ENCODE measurements around the gene BLTP3B. TPM values are rescaled to one million over a fixed set of nuclear protein-coding genes. Genes with fewer than 3 reads are reported as not detected.

Gene BLTP3B
- polyA plus RNA-seq, 1 donor (not counting 4 experiments of a cell fraction or from before 2014, with no cell fraction given), result 11.7 TPM

DNA sequence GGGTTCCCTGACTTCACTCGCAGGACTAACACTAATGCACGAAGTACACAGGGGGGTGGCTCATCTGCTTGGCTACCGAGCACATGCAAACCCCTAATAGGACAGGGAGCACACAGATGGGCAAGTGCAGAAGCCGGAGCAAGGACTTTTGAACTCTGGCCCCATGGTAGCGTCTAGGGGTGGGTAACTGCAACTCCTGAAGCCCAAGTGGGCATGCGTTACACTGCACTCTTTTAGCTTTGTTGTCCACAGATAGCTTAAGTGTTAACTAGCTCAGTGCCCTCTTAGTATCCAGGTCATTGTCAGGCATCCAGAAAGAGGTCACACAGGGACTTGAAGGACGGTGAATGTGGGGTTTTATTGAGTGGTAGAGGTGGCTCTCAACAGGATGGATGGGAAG is 3.0 kb upstream of the BLTP3B start:
- FAIRE-seq (no peak), DNase-seq (ENCODE audit: low read depth, low spot score) (no peak)
- H3K27ac ChIP-seq (ENCODE audit: control insufficient read depth, insufficient read depth, low read length), result no peak overlapping the region
- peaks cover 10% of the 10 kb centered on the region for H3K79me2 ChIP-seq (ENCODE audit: control insufficient read depth, insufficient read depth, low read length)
- H3K27me3 ChIP-seq (ENCODE audit: control insufficient read depth, extremely low read depth, insufficient read depth, low read length), result no peaks in the 10 kb centered on the region
- H3K4me3 ChIP-seq (ENCODE audit: control insufficient read depth in 2 of 3, extremely low read depth in 1 of 3, insufficient read depth in 2 of 3, low read depth in 1 of 3, low read length in 3 of 3), result no peak overlapping the region
- H3K4me1 ChIP-seq (ENCODE audit: control insufficient read depth, extremely low read depth, insufficient read depth, low read length), result peaks cover 5% of the 10 kb centered on the region
- no peak overlapping the region for H2AFZ ChIP-seq (ENCODE audit: control insufficient read depth, low read length)
- no peaks in the 10 kb centered on the region for H3K36me3 ChIP-seq (ENCODE audit: control insufficient read depth in 2 of 2, extremely low read depth in 1 of 2, insufficient read depth in 2 of 2, low read length in 2 of 2)
- TF ChIP-seq, protein P1, sequence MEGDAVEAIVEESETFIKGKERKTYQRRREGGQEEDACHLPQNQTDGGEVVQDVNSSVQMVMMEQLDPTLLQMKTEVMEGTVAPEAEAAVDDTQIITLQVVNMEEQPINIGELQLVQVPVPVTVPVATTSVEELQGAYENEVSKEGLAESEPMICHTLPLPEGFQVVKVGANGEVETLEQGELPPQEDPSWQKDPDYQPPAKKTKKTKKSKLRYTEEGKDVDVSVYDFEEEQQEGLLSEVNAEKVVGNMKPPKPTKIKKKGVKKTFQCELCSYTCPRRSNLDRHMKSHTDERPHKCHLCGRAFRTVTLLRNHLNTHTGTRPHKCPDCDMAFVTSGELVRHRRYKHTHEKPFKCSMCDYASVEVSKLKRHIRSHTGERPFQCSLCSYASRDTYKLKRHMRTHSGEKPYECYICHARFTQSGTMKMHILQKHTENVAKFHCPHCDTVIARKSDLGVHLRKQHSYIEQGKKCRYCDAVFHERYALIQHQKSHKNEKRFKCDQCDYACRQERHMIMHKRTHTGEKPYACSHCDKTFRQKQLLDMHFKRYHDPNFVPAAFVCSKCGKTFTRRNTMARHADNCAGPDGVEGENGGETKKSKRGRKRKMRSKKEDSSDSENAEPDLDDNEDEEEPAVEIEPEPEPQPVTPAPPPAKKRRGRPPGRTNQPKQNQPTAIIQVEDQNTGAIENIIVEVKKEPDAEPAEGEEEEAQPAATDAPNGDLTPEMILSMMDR (optimal IDR thresholded peaks at IDR 0.05 in 1 of 3, IDR thresholded peaks at IDR 0.05 in 1 of 3, conservative IDR thresholded peaks at IDR 0.05 in 1 of 3; ENCODE audit: extremely low read depth in 1 of 3, insufficient read depth in 2 of 3, low read length in 3 of 3), result no peak
- TF ChIP-seq EZH2 (IDR thresholded peaks at IDR 0.05; ENCODE audit: low read length), result no peak
- dilution Hi-C loops (cut with MboI; ENCODE audit: extremely low pct_ligation_motif_present, low sequenced_read_pairs), result no loop called here
- no peak overlapping the region for H3K4me2 ChIP-seq (ENCODE audit: control insufficient read depth, extremely low read depth, insufficient read depth, low read depth, low read length)
- no peak overlapping the region for H3K9ac ChIP-seq (ENCODE audit: control insufficient read depth, extremely low read depth, insufficient read depth, low read length)
- H4K20me1 ChIP-seq (ENCODE audit: control insufficient read depth, extremely low read depth, insufficient read depth, low read length), result no peaks in the 10 kb centered on the region
- H3K9me1 ChIP-seq (ENCODE audit: control insufficient read depth, extremely low read depth, insufficient read depth, low read length), result no peaks in the 10 kb centered on the region
- no peaks in the 10 kb centered on the region for H3K9me3 ChIP-seq (ENCODE audit: control insufficient read depth, low read depth, low read length)

DNA sequence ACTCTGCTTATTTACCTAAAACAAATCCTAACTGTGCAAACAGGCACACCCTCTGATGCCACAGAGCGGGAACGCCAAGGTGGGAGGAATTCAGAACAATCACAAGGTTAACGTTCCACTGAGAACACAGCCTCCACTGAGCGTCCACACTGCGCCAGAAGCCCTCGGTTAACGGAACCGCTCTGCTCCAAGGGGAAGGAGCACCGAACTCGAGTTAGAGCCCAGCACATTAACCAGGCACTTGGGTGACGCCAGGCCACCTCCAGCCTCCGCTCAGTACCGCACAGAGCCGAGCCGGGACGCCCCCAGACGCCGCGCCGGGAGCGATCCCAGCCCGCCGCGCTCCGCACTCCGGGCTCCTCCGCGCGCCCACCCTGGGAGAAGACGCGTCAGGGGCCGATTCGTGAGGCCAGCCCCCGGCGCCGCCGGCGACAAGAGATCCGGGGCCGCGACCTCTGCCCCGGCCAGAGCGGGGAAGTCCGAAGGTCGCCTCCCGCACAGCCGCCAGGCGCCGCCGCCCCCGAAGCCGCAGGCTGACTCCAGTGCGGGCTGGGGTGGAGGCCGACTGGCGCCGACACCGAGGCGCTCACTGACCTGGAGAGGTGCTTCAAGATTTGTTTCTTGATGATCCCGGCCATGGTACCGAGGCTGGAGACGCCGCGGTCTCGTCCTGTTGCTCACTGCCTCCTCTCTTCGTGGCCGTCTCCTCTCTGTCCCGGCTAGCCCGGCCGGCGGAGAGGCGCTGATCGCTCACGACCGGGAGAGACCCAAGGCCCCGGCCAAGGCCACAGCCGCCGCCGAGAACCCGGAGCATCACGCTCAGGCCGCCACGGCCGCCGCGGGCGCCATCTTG is 450 bp downstream of the BLTP3B start:
- dilution Hi-C loops (cut with MboI; ENCODE audit: extremely low pct_ligation_motif_present, low sequenced_read_pairs), result no loop called here
- peaks cover 10% of the 10 kb centered on the region for H3K4me1 ChIP-seq (ENCODE audit: control insufficient read depth, extremely low read depth, insufficient read depth, low read length)
- H3K9ac ChIP-seq (ENCODE audit: control insufficient read depth, extremely low read depth, insufficient read depth, low read length), result peak overlapping the region; percentile 96
- no peaks in the 10 kb centered on the region for H4K20me1 ChIP-seq (ENCODE audit: control insufficient read depth, extremely low read depth, insufficient read depth, low read length)
- TF ChIP-seq EZH2 (IDR thresholded peaks at IDR 0.05; ENCODE audit: low read length), result no peak
- TF ChIP-seq, protein P1 (optimal IDR thresholded peaks at IDR 0.05 in 1 of 3, IDR thresholded peaks at IDR 0.05 in 1 of 3, conservative IDR thresholded peaks at IDR 0.05 in 1 of 3; ENCODE audit: extremely low read depth in 1 of 3, insufficient read depth in 2 of 3, low read length in 3 of 3), result no peak
- no peak for FAIRE-seq
- peak overlapping the region; percentile 91 to 98 (median 96) for H3K4me3 ChIP-seq (ENCODE audit: control insufficient read depth in 2 of 3, extremely low read depth in 1 of 3, insufficient read depth in 2 of 3, low read depth in 1 of 3, low read length in 3 of 3)
- no peaks in the 10 kb centered on the region for H3K36me3 ChIP-seq (ENCODE audit: control insufficient read depth in 2 of 2, extremely low read depth in 1 of 2, insufficient read depth in 2 of 2, low read length in 2 of 2)
- H3K27ac ChIP-seq (ENCODE audit: control insufficient read depth, insufficient read depth, low read length), result peak overlapping the region; percentile 94
- H3K79me2 ChIP-seq (ENCODE audit: control insufficient read depth, insufficient read depth, low read length), result peaks cover 40% of the 10 kb centered on the region
- DNase-seq (ENCODE audit: low read depth, low spot score), result no peak
- H3K9me3 ChIP-seq (ENCODE audit: control insufficient read depth, low read depth, low read length), result no peaks in the 10 kb centered on the region
- H2AFZ ChIP-seq (ENCODE audit: control insufficient read depth, low read length), result peak overlapping the region; percentile 99
- H3K27me3 ChIP-seq (ENCODE audit: control insufficient read depth, extremely low read depth, insufficient read depth, low read length), result no peaks in the 10 kb centered on the region
- H3K4me2 ChIP-seq (ENCODE audit: control insufficient read depth, extremely low read depth, insufficient read depth, low read depth, low read length), result peak overlapping the region; percentile 98
- H3K9me1 ChIP-seq (ENCODE audit: control insufficient read depth, extremely low read depth, insufficient read depth, low read length), result no peaks in the 10 kb centered on the region

Measured in keratinocyte (primary cell).